Left ventricle myocardium inferior (tissue), 1 donor: ENCODE data around the gene P2RY4. TPM values are rescaled to one million over a fixed set of nuclear protein-coding genes. Genes with fewer than 3 reads are reported as not detected.
"Not testable (repeated sequence)": the region's sequence is repeated elsewhere in the genome, so short reads cannot be mapped to it uniquely, and the experiment has no call there.

ENCODE experiments used
- DNase-seq: peaks from one replicate; pipeline ENCODE4 v3.0.0-alpha.2; 2020
- H3K27ac ChIP-seq: fragments of 200-600 bp; replicated peaks from 2 replicates; pipeline ENCODE4 v1.8.0; 2021
- H3K27me3 ChIP-seq: fragments of 200-600 bp; 2 replicates; pipeline ENCODE4 v1.8.0; 2021; ENCODE audit warnings: low read depth
- H3K36me3 ChIP-seq: fragments of 200-600 bp; 2 replicates; pipeline ENCODE4 v1.8.0; 2021
- H3K4me1 ChIP-seq: fragments of 200-600 bp; 2 replicates; pipeline ENCODE4 v1.8.0; 2021
- H3K4me3 ChIP-seq: fragments of 200-600 bp; 2 replicates; pipeline ENCODE4 v1.8.0; 2021; ENCODE audit warnings: mild to moderate bottlenecking, moderate library complexity
- H3K9me3 ChIP-seq: fragments of 200-600 bp; replicated peaks from 2 replicates; pipeline ENCODE4 v1.8.0; 2021
- intact Hi-C: fragments of 100-400 bp; cut with micrococcal nuclease; formaldehyde crosslinking; loops from one replicate; pipeline ENCODE4 v1.11.0; 2022
- total RNA-seq: library from RNA; stranded (reverse); fragmentation: NEBNext Ultra II Directional; extraction: Animal tissue kit (Norgen Biotek cat#: 25700); gene quantifications from one replicate; pipeline ENCODE4 v1.2.1, GENCODE V29; 2021
- TF ChIP-seq, protein P1 (sequence below): fragments of 200-600 bp; IDR thresholded peaks from 2 replicates; pipeline ENCODE4 v1.8.0; 2021; ENCODE audit warnings: antibody characterized with exemption, mild to moderate bottlenecking, borderline replicate concordance
- donor health status: DM: no; HTN: yes; CAD: no; lungs with severe emphysema.

P2RY4 gene
- total RNA-seq, 1 donor from 2014 or later: not detected

- H3K36me3 ChIP-seq: peaks cover 4% of the 10 kb centered on the region
- no peaks in the 10 kb centered on the region for H3K27me3 ChIP-seq
- no peak for DNase-seq
- TF ChIP-seq, protein P1, sequence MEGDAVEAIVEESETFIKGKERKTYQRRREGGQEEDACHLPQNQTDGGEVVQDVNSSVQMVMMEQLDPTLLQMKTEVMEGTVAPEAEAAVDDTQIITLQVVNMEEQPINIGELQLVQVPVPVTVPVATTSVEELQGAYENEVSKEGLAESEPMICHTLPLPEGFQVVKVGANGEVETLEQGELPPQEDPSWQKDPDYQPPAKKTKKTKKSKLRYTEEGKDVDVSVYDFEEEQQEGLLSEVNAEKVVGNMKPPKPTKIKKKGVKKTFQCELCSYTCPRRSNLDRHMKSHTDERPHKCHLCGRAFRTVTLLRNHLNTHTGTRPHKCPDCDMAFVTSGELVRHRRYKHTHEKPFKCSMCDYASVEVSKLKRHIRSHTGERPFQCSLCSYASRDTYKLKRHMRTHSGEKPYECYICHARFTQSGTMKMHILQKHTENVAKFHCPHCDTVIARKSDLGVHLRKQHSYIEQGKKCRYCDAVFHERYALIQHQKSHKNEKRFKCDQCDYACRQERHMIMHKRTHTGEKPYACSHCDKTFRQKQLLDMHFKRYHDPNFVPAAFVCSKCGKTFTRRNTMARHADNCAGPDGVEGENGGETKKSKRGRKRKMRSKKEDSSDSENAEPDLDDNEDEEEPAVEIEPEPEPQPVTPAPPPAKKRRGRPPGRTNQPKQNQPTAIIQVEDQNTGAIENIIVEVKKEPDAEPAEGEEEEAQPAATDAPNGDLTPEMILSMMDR: no peak
- peaks cover 11% of the 10 kb centered on the region for H3K4me1 ChIP-seq
- no peaks in the 10 kb centered on the region for H3K9me3 ChIP-seq
- H3K27ac ChIP-seq: peak overlapping the region; percentile 77
- intact Hi-C loops: no loop called here
- H3K4me3 ChIP-seq: peak overlapping the region; percentile 72
Observed at GRCh38 chrX:70289168-70289792, 29.3 kb upstream of the P2RY4 start.

DNA sequence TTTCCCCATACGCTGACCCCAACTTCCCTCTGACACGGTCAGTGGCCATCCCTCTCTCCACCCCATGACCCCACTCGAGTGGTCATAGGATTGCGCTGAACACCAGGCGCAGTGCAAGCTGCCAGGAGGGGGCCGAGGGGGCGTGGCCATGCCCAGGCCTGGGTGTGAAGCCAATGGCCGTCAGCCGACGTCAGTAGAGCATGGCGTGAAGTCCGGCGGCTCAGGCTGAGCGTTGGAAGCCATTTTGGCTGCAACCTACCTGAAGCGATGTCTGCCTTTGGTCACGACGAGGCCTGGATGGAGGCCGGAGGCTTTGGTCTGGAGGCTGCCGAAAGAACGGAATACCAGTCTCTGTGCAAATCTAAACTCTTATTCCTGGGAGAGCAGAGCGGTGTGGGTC, 21.9 kb upstream of the P2RY4 start, which contains the start of gene RAB41:
Gene RAB41 (plus strand): TSS at position 222 of the 400 bp plus-strand sequence. CDS start 46 bp downstream, at position 268.
- no peak for DNase-seq
- Histone ChIP-seq H3K27me3 (no peaks in the 10 kb centered on the region), H3K4me3 (no peak within 1 kb of the TSS), H3K36me3 (peaks cover 4% of the 10 kb centered on the region), H3K4me1 (no peaks in the 10 kb centered on the region), H3K27ac (no peak within 1 kb of the TSS), H3K9me3 (no peaks in the 10 kb centered on the region)
- intact Hi-C loops: no loop called here
- TF ChIP-seq, protein P1: no peak

DNA sequence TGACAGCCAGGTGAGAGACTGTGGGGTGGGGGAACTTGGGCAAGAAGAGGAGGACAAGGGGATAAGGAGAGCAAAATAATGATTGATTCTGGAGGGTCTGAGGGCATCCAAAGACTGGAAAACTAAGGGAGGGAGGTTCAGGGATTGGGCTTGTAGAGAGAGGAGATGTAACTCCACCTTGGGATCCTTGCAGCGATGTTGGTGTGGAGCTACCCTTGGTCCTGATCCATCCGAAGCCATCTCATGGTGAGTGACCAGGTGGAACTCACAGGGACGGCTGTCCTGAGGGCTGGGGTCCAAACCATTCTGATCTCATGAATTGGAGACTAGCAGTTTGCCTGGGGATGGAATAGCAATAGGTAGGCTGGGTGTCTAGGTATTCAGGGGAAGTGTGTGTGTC, 20.6 kb upstream of the P2RY4 start:
- DNase-seq: no peak
- no peaks in the 10 kb centered on the region for H3K36me3 ChIP-seq
- no peaks in the 10 kb centered on the region for H3K27me3 ChIP-seq
- H3K9me3 ChIP-seq: no peaks in the 10 kb centered on the region
- no peak overlapping the region for H3K27ac ChIP-seq
- intact Hi-C loops: no loop called here
- no peak overlapping the region for H3K4me3 ChIP-seq
- TF ChIP-seq, protein P1: no peak
- H3K4me1 ChIP-seq: no peaks in the 10 kb centered on the region

DNA sequence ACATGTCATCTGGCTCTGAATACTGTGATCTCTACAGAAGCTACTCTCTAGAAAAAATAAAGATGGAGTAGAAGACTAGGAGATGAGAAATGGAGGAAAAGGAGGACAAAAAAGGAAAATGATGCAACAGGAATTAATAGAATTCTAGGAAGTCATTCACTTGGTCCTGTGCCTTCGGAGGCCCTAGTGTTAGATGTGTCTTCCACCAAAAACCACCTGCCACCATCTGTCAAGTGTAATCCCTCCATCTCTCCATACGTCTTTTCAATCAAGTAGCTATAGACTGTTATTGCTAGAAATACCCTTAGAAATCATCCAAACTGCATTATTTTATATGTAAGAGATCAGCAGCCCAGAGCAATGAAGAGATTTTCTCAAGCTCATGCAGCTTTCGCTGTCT, 19.1 kb upstream of the P2RY4 start:
- Histone ChIP-seq H3K27ac (no peak overlapping the region), H3K27me3 (no peaks in the 10 kb centered on the region), H3K4me3 (no peak overlapping the region), H3K9me3 (no peaks in the 10 kb centered on the region), H3K4me1 (no peaks in the 10 kb centered on the region), H3K36me3 (no peaks in the 10 kb centered on the region)
- TF ChIP-seq, protein P1: no peak
- no peak for DNase-seq
- intact Hi-C loops: no loop called here

DNA sequence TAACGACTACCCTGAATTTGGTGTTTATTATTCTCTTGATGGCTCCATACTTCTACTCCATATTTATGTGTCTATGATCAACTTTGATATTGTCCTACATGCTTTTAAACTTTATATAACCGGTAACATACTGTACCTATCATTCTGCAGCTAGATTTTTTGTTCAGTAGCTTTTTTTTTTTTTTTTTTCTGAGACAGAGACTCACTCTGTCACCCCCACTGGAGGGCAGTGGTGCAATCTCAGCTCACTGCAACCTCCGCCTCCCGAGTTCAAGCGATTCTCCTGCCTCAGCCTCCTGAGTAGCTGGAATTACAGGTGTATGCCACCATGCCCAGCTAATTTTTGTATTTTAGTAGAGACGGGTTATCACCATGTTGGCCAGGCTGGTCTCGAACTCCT, 14.0 kb upstream of the P2RY4 start:
- intact Hi-C loops, H3K9me3 ChIP-seq, H3K27me3 ChIP-seq, DNase-seq, H3K4me1 ChIP-seq, H3K27ac ChIP-seq, H3K36me3 ChIP-seq, H3K4me3 ChIP-seq: not testable (repeated sequence)

- H3K4me3 ChIP-seq: no peak within 1 kb of the TSS
- no peaks in the 10 kb centered on the region for H3K9me3 ChIP-seq
- no peak for DNase-seq
- no peak within 1 kb of the TSS for H3K27ac ChIP-seq
- H3K27me3 ChIP-seq: no peaks in the 10 kb centered on the region
- TF ChIP-seq, protein P1: no peak
- intact Hi-C loops: no loop called here
- no peaks in the 10 kb centered on the region for H3K36me3 ChIP-seq
- H3K4me1 ChIP-seq: no peaks in the 10 kb centered on the region
Observed at GRCh38 chrX:70268034-70268433, 8.0 kb upstream of the P2RY4 start, which contains the start of gene ARR3. ARR3 (plus strand) TSS chrX:70268334; CDS start chrX:70269386, 1,052 bp downstream.
